Stomach (tissue), 9 donors: Measurements from ENCODE around the gene PPP3CA. TPM values are rescaled to one million over a fixed set of nuclear protein-coding genes. Genes with fewer than 3 reads are reported as not detected.
A peak's percentile ranks its signal among the peaks of the same experiment; 100 is the strongest.

Experiments used
- DNase-seq, 2 donors: peaks; one replicate each; pipeline versions ENCODE4 v3.0.0 to v3.0.0-alpha.2; 2013 to 2019
- H3K27ac ChIP-seq, 5 donors: fragments of 200-600 bp in 4 of 5; sonication (generic) in 4 of 5; one replicate each; pipeline ENCODE4 v1.5.1; 2013 to 2019; ENCODE audit warnings: mild to moderate bottlenecking in 1 of 5, moderate library complexity in 1 of 5
- H3K27me3 ChIP-seq, 3 donors: fragments of 200-600 bp; sonication (generic); one replicate each; pipeline ENCODE4 v1.5.1; 2017 to 2019; ENCODE audit warnings: mixed run types in 1 of 3
- H3K36me3 ChIP-seq, 4 donors: fragments of 200-600 bp; sonication (generic); 1 replicate in 3 of 4; 2 replicates in 1 of 4; pipeline ENCODE4 v1.5.1; 2016 to 2019
- H3K4me1 ChIP-seq, 4 donors: fragments of 200-600 bp; sonication (generic); one replicate each; pipeline ENCODE4 v1.5.1; 2016 to 2019
- H3K4me3 ChIP-seq, 4 donors: fragments of 200-600 bp; sonication (generic) in 3 of 4; one replicate each; pipeline ENCODE4 v1.5.1; 2016 to 2019; ENCODE audit warnings: mild to moderate bottlenecking in 1 of 4
- H3K9me3 ChIP-seq, 4 donors: fragments of 200-600 bp; sonication (generic); one replicate each; pipeline ENCODE4 v1.5.1; 2016 to 2019
- EP300 ChIP-seq: sonication (generic); formaldehyde crosslinking; IDR thresholded peaks from one replicate; pipeline ENCODE4 v1.6.1; 2017; ENCODE audit warnings: antibody characterized with exemption
- POLR2A ChIP-seq, 4 donors: fragments of 450-650 bp; IDR thresholded peaks; one replicate each; pipeline ENCODE4 v1.6.1; 2016; ENCODE audit warnings: antibody characterized with exemption in 4 of 4, control low read depth in 2 of 4, mild to moderate bottlenecking in 1 of 4, moderate library complexity in 1 of 4
- POLR2AphosphoS5 ChIP-seq, 3 donors: sonication (generic); formaldehyde crosslinking; IDR thresholded peaks; one replicate each; pipeline ENCODE4 v1.6.1; 2016; ENCODE audit warnings: antibody characterized with exemption in 3 of 3
- WGBS, 5 donors: extraction: QIAGEN DNeasy Blood & Tissue Kit in 3 of 5; methylation state at CpG; one replicate each; pipeline versions ENCODE4 v1.1.5 to v1.1.7; 2013 to 2018; 5-methylcytosine and 5-hydroxymethylcytosine counted together
- intact Hi-C: fragments of 100-400 bp; cut with DNase I; formaldehyde crosslinking; loops from one replicate; pipeline ENCODE4 v1.15.1; 2023; ENCODE audit warnings: low total_unique reads
- polyA plus RNA-seq, 3 donors: library from polyadenylated mRNA; stranded (reverse); fragments of 200-250 nt; gene quantifications; one replicate each; pipeline ENCODE4 v1.2.3, GENCODE V29; 2013
- total RNA-seq, 5 donors: library from RNA; depleted of rRNA; stranded (reverse); fragments of >200 nt; gene quantifications; one replicate each; pipeline versions ENCODE4 v1.1.0 to v1.2.3, GENCODE V29; 2014 to 2016
- TF ChIP-seq, protein P1 (sequence below), 7 experiments: fragments of 450-650 bp in 4 of 7; fragments of 200-600 bp in 3 of 7; sonication (generic) in 3 of 7; IDR thresholded peaks; one replicate each; pipeline ENCODE4 v1.5.1; 2016 to 2019; ENCODE audit warnings: antibody characterized with exemption in 7 of 7, control low read depth in 2 of 7, mild to moderate bottlenecking in 1 of 7
- donor health status: healthy with polysubstance abuse.
- donor health status: Bipolar disorder and iron deficiency.
- donor health status: healthy.

PPP3CA gene
- total and polyA plus RNA-seq, 8 donors, result 8.9 to 62.4 (median 20.6) TPM

DNA sequence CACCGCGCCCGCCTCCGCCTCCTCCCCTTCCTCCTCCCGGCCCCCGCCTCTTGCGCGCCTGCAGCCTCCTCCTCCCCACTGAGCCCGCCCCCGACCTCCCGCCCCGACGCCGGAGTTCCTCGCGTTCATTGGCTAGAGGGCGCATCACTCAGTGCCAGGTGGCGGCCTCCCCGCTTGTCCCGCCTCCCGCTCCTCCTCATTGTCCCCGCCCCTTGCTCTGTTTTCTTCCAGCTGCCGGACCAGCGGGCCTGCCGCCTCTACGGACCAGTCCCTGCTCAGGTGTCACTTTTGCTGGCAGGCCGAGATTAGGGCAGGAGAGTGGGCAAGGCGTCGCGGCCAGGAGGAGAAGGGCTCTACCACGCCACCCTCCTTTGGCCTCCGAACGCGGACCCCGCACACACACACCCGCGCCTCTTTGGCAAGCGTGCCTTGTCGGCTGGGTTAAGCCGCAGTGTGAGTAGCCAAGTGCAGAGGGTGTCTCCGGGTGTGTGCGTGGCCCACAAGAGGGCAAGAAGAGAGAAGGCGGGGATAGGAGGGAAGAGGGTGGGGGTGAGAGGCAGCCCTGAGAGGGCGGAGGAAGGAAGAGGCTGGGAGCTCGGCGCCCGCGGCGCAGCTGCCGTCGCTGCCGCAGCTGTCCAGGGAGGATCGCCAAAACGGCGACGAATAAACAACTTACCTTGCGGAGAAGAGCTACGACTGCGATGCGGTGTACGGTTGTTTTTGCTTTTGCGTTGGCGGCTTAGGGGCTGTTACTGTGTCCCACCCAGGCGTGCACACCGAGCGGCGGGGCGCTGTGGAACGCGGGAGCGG is 436 bp upstream of the PPP3CA start:
- 0 to 1% (median 1%) methylated on average over 50 to 70 of the region's 71 CpGs for WGBS, 5 donors
- H3K36me3 ChIP-seq, result no peaks in the 10 kb centered on the region
- intact Hi-C loops, result loop anchor here (10.0 kb wide), 1 partner anchor 153 kb away; no protein-coding TSS in a partner anchor

DNA sequence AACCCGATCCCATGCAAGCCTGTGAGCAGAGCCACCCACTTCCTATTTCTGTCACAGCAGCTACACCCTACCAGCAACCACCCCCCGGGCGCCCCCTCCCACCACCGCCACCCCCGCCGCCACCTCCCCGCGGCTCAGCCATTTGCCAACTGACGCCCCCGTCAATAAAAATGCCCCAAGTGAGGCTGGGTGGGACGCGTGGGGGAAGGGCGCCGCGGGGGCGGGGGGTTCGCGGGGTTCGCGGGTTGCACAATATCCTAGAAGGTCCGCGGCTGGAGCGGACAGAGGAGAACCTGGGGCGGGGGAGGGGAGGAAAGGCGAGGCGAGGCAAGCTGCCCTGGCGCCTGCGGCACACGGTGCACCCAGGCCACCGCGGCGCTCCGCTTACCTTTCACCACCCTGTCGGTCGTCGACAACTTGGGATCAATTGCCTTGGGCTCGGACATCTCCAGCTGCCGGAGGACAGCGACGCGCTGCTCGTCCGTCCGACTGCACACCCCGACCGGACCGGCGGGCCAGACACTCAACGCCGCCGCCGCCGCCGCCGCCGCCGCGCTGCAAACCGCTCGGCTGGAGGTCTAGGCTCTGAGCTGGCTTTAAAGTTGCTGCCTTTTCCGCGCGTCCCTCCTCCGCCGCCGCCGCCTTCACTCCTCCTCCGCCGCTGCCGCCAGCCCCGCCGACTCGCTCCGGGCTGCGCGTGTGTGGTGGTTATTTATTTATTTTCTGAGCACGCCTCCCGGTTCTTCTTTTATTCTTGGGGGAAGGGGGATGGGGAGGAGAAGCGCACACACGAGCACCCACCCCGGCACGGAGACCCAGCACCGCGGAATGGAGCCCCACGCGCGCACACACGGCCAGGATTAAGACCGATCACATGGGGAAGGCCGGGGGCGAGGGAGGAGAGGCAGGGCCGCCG is 717 bp downstream of the PPP3CA start:
- peak; percentile 59 to 87 for DNase-seq
- WGBS, 5 donors, result 0 to 4% (median 1%) methylated on average over 23 to 93 of the region's 93 CpGs
- H3K27me3 ChIP-seq, result no peaks in the 10 kb centered on the region
- no peaks in the 10 kb centered on the region for H3K9me3 ChIP-seq
- H3K27ac ChIP-seq, result peak overlapping the region; percentile 95 to 98 (median 97)
- H3K4me1 ChIP-seq, result peaks cover 12 to 55% (median 42%) of the 10 kb centered on the region in 4 donors
- peak overlapping the region; percentile 83 to 92 (median 87) for H3K4me3 ChIP-seq
- no peaks in the 10 kb centered on the region for H3K36me3 ChIP-seq
- intact Hi-C loops, result loop anchor here (10.0 kb wide), 1 partner anchor 152 kb away; no protein-coding TSS in a partner anchor
- TF ChIP-seq POLR2AphosphoS5 (IDR thresholded peaks at IDR 0.05) (peak in 2 of 3 donors; percentile 24 to 37), EP300 (no peak), POLR2A (IDR thresholded peaks at IDR 0.05) (no peak)
- TF ChIP-seq, protein P1, sequence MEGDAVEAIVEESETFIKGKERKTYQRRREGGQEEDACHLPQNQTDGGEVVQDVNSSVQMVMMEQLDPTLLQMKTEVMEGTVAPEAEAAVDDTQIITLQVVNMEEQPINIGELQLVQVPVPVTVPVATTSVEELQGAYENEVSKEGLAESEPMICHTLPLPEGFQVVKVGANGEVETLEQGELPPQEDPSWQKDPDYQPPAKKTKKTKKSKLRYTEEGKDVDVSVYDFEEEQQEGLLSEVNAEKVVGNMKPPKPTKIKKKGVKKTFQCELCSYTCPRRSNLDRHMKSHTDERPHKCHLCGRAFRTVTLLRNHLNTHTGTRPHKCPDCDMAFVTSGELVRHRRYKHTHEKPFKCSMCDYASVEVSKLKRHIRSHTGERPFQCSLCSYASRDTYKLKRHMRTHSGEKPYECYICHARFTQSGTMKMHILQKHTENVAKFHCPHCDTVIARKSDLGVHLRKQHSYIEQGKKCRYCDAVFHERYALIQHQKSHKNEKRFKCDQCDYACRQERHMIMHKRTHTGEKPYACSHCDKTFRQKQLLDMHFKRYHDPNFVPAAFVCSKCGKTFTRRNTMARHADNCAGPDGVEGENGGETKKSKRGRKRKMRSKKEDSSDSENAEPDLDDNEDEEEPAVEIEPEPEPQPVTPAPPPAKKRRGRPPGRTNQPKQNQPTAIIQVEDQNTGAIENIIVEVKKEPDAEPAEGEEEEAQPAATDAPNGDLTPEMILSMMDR (IDR thresholded peaks at IDR 0.05), result peak in 1 of 7 experiments; percentile 14

More for the DNA sequence above, 436 bp upstream of the PPP3CA start:
- peak overlapping the region; percentile 95 to 98 (median 97) for H3K27ac ChIP-seq
- peaks cover 12 to 49% (median 39%) of the 10 kb centered on the region in 4 donors for H3K4me1 ChIP-seq
- TF ChIP-seq, protein P1 (IDR thresholded peaks at IDR 0.05), result peak in 1 of 7 experiments; percentile 26
- TF ChIP-seq POLR2AphosphoS5 (IDR thresholded peaks at IDR 0.05) (peak; percentile 59 to 85 (median 84)), POLR2A (IDR thresholded peaks at IDR 0.05) (peak in 1 of 4 donors; percentile 62), EP300 (no peak)
- peak overlapping the region; percentile 83 to 92 (median 87) for H3K4me3 ChIP-seq
- no peaks in the 10 kb centered on the region for H3K27me3 ChIP-seq
- peak; percentile 99 to 100 for DNase-seq
- H3K9me3 ChIP-seq, result no peaks in the 10 kb centered on the region

DNA sequence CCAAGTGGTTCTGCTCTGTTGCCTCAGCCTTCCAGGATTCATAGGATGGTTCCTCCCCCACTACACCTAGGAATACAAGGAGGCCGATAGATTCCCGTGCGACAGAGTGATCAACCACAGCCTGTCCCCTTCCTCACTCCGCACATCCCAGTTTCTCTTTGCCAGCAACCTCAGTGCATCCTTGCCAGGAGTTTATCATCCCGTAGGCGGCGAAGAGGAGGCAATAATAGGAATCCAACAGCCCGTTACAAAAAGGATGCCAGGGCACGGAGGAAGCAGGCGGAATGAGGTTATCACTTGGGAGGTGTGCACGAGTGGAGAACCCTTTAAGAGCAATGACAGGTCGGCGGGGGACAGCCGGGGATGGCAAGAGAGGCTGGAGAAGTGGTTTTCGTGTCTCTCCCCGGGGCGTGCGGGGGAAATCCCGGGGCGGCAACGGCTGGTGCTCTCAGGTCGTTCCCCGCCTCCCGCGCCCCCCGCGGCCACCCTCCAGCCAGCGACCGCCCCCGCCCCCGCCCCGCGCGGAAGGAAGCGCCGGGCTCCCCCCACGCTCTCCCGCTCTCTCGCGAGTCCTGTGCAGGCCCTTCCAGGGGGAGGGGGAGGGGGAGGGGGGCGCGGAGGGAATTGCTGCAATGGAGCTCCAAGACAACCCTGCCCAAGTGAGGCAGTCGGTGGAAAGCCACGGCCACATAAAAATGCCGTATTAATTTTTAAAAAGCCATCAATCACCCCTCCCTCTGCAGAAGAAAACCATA is 1.6 kb downstream of the PPP3CA start:
- Histone ChIP-seq H3K9me3 (no peaks in the 10 kb centered on the region), H3K4me3 (peak overlapping the region; percentile 83 to 92 (median 87)), H3K27ac (peak overlapping the region; percentile 95 to 98 (median 97)), H3K27me3 (no peaks in the 10 kb centered on the region), H3K36me3 (no peaks in the 10 kb centered on the region), H3K4me1 (peaks cover 12 to 63% (median 42%) of the 10 kb centered on the region in 4 donors)
- peak; percentile 33 to 86 for DNase-seq
- WGBS, 5 donors, result 1% methylated on average over 26 to 43 of the region's 45 CpGs
- intact Hi-C loops, result loop anchor here (10.0 kb wide), 1 partner anchor 151 kb away; no protein-coding TSS in a partner anchor
- TF ChIP-seq, protein P1 (IDR thresholded peaks at IDR 0.05), result no peak
- TF ChIP-seq POLR2A (IDR thresholded peaks at IDR 0.05), result no peak
- TF ChIP-seq EP300, result no peak
- TF ChIP-seq POLR2AphosphoS5 (IDR thresholded peaks at IDR 0.05), result no peak
